NCI-H345 (cell line): ENCODE results near the gene ITGAX.

Experiments used
- DNase-seq: peaks from one replicate; lab custom pipeline; 2025; lab: John Stamatoyannopoulos, UW

Gene ITGAX

DNA sequence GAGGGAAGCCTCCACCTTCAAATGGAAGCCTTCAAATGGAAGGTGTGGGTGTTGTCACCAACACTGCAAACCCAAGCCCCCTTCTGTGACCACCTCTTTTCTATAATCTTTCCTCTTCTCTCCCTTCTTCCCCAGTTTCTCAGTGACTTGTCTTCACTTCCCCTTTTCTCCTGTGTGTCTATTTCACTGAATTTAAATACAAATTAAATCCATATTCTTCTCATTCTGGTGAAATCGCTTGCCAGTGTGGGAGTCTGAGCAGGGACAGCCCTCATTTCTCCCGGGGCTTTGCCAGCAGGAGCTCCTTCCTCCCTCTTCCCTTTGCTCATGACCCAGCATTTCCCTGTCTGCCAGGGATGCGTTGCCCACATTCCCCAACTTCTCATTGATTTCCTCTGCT lies 6.4 kb upstream of the ITGAX start:
- no peak for DNase-seq

DNA sequence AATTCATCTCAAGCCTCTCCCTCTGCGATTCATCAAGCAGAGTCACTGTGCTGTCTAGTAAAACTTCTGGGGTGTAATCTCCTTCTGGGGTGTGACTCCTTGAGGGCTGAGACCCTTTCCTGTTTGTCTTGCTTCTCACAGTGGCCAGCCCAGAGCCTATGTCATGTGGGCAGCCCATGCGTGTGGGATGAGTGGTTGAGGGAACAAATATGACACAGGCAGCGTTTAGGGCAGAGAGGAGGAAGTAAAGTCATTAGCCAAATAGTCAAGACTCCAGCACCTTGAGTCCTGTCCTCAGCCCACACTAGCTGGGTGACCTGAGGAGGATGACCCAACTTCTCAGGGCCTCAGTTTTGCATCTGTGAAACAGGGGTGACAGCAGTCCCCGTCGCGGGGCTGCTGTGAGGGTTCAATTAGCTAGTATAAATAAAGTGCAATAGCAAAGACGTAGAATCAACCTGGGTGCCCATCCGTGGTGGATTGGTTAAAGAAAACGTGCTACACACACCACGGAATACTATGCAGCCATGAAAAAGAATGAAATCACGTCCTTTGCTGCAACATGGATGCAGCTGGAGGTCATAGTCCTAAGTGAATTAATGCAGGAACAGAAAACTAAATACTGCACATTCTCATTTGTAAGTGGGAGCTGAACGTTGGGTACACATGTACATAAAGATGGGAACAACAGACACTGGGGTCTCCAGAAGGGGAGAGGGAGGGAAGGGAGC lies 4.5 kb upstream of the ITGAX start:
- no peak for DNase-seq

DNA sequence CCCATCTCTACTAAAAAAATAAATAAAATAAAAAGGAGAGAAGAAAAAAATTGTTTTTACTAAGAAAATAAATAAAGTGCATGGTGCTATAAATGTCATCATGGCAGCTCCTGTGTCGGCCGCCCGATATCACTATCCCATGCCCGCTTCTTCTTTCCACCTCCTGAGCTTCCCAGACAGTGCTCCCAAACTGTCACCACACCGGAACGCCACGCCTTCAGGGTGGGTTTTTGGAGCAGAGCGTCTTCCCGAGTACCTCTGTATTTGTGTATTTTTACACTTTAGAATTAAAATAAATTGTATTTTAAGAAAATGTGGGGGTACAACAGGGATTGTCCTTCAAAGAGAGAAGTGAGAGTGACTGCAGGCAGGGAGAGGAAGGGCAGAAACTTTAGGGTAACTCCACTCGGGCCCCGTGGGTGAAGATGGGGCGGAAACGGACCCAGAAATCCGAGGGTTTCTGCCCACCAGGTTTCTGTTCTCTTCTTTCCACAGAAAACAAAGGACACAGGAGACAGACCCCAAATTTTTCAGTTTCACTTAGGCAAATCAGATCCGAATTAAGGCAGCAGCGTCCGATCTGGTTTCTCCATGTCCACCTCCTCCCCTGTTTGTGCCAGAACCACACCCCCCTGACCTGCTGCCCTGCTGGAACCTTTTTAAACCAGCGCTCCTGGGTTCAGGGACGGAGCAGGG lies 3.6 kb upstream of the ITGAX start:
- no peak for DNase-seq

DNA sequence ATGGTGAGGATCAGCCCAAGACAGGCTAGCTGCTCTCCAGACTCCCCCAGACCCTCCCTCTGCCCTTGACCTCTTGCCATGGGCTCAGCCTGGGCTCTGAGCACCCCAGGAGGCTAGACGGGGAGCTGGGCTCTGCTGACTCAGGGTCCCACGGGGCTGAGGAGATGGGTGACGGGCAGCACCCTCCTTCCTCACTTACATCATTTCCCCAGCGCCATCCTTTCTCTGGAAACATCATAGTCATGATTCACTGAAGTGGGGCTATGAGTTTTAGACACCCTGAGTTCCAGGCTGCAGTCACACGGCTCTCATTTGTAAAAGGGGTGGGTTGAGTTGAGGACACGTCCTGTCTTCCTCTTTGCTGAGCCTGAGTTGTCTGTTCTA lies 3.0 kb upstream of the ITGAX start:
- DNase-seq = no peak

DNA sequence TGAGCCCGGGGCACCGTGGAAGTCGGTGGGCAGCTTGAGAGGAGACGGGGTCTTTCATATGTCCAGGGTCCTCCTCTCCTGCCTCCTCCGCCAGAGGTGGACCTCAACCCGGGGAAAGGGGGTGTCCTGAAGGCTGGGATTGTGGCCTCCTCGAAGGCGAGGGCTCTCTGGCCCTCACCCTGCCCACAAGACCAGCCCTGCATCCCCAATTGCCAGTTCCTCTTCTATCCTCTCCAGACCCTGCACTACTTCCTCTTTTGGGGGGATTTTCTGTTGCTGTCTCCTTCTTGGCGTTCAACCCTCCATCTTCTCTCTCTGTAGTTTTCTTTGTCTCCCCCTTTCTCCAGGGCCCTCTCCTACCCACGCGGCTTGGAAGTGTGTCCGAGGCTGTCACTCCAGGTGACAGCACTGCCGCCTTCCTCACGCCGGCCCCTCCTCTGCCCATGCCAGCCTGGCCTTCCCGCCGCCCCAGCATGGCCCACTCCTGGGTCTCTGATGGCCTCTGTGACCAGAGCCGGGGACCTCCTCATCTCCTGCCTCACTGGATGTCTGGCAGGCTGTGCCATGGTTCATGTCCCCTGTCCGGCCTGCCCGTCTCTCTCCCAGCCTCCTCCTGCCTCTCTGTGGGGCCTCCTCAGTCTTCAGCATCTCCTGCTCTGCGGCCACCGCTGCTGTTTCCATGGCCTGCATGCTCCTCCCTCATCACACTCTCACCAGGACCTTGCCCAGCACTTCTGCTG lies 2.4 kb upstream of the ITGAX start:
- DNase-seq = no peak

DNA sequence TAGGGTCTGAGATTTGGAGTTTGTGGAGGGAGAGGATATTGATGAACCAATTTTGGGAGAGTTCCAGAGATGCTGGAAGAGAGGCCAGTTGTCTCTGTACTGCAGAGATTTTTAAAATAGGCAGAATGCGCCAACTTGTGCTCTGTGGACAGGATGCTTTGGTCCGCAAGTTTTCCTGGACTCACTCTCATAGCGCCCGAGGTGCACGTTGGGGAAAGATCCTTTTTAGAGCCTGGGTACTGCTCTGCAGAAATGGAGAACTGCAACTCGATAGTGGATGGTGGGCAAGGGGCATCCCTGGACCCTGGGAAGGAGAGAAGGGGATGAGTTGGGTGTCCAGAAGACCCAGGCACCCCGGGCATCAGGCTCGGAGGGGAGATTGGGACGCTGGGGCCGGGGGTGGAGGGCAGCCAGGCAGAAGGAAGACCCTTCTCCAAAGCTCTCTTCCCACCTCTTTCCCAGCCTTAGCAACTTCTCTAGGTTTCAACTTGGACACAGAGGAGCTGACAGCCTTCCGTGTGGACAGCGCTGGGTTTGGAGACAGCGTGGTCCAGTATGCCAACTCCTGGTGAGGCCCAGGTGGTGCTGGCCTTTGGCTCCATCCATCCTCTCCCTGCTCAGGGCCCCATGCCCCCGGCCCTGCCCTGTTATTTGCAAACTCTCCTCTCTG lies 590 bp downstream of the ITGAX start:
- DNase-seq = no peak

DNA sequence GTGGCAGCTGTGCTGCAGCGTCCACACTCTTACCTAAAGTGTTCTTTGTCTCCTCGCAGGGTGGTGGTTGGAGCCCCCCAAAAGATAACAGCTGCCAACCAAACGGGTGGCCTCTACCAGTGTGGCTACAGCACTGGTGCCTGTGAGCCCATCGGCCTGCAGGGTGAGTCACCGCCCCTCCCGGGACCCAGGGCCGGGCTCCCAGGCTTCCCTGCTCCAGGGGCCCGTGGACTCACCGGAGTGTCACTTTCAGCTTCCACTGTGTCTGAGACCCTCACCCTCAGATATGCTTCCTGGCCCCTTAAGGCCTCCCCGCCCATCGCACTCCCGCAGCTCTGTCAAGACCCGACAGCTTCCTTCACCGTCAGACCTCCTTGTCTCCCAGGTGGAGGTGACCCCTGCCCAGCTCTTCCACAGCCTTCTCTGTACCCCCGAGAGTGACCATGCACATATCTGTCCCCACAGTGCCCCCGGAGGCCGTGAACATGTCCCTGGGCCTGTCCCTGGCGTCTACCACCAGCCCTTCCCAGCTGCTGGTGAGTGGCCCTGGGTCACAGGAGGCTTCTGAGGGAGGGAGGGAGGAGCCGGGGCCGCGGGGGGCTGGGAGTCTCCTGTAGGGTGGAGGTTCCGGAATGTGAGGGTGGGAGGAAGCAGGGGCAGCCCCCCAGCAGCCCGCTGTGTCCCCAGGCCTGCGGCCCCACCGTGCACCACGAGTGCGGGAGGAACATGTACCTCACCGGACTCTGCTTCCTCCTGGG lies 1.8 kb downstream of the ITGAX start:
- DNase-seq = no peak

DNA sequence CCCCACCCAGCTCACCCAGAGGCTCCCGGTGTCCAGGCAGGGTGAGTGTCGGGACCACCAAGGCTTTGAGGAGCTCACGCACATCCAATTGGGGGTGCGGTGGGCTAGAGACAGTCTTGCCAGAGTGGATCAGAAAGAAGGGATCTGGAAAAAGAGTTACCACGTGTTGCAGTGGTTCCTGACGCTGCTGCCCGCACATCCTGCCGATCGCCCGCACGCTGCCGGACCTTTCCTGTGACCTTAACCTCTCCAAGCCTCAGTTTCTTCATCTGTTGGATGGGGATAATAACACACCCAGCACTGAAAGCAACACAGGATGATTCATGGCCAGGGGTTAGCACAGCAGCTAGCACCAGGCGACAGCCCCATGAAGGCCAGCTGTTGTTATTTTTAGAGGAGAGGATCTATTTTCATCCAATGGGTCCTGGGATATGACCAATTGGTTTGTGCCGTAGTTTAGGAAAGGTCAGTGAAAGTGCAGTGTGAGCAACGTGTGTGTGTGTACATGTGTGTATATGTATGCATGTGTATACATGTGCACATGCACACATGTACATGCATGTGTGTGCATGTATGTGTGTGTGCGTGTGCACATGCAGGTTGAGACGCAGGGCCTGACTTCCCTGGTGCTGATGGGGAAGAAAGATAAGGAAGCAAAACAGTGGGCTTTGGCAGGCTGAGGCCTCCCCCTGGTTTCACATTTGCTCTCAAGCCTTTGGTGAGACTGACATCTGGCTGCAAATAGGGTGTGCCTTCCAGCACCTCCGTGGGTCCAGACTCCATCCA lies 2.5 kb downstream of the ITGAX start:
- no peak for DNase-seq

DNA sequence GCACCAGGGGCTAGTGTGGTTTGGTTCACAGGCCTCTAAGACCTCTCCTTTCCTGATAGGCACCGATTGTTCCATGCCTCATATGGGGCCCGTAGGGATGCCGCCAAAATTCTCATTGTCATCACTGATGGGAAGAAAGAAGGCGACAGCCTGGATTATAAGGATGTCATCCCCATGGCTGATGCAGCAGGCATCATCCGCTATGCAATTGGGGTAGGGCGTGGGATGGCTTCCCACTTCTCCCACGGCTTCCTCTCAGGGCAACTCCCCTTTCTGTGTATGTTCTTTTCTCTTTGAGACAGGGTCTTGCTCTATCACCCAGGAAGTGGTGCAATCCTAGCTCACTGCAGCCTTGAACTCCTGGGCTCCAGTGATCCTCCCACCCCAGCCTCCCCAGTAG lies 5.3 kb downstream of the ITGAX start:
- no peak for DNase-seq

DNA sequence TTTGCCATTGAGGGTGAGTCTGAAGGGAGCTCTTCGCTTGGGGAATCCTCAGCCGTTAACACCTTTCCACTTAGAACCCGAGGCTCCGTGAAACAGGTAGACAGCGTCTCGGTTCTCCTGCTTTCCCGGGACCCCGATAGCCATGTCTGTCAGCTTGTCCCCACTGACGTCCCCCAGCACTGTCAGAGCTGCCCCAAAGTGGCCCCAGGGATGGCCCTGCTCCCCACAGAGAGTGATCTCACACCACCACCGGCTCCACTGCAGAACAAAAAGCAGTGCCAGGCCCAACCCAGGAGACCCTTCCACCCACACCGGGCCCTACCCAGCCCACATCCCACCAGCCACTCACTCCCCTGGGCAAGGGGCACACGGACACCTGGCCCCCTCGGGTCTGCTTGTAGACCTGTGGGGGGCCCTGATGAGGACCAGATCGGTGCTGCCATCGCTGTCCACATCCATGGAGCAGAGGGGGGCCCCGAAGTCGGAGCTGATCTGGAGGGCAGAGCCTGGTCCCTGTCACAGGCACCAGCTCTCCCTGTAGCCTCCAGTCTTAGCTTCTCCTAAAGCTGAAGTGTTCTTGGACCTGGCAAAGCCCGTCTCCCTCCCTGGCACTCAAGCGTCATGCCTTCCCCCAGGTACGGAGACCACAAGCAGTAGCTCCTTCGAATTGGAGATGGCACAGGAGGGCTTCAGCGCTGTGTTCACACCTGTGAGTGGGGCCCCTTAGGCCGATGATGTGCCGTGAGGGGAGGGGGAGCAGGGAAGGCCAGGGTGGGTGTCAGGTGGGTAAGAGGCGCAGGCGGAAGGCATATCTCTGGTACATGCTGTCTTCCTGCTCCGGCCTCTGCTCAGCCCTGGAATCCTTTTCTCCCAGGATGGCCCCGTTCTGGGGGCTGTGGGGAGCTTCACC lies 6.5 kb downstream of the ITGAX start:
- no peak for DNase-seq

DNA sequence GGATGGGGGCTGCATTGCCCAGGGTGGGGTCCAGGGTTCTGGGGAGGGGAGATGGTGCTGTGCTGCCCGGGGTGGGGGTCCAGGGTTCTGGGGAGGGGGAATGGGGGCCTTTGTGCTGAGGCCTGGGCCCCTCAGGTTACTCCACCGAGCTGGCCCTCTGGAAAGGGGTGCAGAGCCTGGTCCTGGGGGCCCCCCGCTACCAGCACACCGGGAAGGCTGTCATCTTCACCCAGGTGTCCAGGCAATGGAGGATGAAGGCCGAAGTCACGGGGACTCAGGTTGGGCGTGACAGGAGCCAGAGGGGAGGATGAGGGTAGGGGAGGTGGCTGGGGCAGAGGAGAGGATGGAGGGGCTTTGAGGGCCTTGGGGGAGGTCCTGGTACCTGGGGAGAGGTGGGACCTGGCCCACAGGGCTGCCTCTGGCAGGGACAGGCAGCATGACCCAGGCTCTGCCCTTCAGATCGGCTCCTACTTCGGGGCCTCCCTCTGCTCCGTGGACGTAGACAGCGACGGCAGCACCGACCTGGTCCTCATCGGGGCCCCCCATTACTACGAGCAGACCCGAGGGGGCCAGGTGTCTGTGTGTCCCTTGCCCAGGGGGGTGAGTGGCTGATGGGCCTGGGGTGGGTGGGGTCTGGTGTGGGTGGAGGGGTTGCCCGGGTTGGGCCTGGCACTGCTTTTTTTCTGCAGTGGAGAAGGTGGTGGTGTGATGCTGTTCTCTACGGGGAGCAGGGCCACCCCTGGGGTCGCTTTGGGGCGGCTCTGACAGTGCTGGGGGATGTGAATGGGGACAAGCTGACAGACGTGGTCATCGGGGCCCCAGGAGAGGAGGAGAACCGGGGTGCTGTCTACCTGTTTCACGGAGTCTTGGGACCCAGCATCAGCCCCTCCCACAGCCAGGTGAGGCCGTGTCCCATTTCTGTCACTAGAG lies 7.8 kb downstream of the ITGAX start:
- no peak for DNase-seq

DNA sequence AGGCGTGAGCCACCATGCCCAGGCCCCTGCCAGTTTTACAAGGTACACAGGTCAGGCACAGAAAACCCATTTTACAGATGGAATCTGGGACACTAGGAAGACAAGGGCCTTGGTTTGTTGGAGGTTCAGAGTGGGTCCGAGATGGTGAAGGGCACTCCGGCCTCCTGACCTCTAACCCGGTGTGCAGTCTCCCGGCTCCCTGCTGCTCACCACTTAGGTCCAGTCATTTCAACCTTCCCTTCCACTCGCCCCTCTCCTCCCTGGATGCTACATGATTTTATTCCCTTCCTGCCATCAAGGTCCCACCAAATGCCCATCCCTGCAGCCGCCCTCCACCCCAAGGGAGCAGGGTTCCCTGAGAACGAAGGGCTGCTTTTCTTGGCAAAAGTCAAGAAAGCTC lies 8.7 kb downstream of the ITGAX start:
- no peak for DNase-seq

DNA sequence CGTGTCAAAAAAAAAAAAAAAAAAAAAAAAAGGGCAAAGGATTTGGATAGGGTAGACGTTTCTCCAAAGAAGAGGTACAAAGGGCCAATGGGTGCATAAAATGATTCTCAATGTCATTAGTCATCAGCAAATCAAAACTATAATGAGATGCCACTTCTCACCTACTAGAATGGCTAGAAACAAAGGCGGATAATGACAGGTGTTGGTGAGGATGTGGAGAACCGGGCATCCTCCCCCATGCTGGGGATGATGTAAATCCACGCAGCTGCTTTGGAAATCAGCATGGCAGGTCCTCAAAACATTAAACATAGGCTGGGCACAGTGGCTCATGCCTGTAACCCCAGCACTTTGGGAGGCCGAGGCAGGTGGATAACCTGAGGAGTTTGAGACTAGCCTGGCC lies 9.4 kb downstream of the ITGAX start:
- DNase-seq = no peak

DNA sequence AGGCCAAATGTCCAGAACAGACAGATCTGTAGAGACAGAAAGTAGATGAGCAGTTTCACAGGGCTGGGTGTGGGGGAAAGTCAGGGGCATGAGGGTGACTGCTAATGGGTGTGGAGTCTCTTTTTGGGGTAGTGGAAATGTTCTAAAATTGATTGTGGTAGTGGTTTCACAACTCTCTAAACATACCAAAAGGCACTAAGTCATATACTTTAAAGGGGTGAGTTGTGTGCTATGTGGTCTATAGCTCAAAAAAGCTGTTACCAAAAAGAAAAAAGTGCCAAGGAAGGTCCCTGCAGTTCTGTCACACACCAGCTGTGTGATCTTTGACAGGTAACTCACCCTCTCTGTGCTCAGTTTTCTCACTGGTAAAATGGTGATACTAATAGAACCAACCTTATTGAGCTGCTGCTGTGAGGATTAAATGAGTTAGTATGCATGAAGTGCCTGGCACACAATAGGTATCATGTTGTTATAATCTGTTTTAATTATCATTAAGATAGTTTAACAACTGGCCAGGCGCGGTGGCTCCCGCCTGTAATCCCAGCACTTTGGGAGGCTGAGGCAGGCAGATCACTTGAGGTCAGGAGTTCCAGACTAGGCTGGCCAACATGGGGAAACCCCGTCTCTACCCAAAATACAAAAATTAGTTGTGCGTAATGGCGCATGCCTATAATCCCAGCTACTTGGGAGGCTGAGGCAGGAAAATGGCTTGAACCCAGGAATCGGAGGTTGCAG lies 10.3 kb downstream of the ITGAX start:
- DNase-seq = no peak

DNA sequence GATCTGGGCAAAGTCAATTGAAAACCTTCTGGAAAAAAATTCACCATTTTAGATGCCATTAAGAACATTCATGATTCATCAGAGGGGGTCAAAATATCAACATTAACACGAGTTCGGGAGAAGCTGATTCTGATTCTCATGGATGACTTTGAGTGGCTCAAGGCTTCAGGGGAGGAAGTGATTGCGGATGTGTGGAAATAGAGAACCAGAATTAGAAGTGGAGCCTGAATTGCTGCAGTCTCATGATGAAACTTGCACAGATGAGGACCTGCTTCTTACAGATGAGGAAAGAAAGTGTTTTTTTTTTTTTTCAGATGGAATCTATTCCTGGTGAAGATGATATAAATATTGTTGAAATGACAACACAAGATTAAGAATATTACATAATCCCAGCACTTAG lies 12.9 kb downstream of the ITGAX start:
- no peak for DNase-seq

DNA sequence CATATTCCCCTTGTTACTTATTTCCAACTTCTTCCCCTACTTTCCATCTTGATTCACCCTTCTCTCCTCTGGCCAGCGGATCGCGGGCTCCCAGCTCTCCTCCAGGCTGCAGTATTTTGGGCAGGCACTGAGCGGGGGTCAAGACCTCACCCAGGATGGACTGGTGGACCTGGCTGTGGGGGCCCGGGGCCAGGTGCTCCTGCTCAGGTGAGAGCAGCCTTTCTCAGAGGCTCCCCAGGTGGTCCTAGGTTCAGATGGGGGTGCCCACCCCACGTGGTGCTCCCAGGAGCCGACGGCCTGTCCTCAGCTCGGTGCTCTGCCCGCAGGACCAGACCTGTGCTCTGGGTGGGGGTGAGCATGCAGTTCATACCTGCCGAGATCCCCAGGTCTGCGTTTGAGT lies 16.0 kb downstream of the ITGAX start:
- no peak for DNase-seq

DNA sequence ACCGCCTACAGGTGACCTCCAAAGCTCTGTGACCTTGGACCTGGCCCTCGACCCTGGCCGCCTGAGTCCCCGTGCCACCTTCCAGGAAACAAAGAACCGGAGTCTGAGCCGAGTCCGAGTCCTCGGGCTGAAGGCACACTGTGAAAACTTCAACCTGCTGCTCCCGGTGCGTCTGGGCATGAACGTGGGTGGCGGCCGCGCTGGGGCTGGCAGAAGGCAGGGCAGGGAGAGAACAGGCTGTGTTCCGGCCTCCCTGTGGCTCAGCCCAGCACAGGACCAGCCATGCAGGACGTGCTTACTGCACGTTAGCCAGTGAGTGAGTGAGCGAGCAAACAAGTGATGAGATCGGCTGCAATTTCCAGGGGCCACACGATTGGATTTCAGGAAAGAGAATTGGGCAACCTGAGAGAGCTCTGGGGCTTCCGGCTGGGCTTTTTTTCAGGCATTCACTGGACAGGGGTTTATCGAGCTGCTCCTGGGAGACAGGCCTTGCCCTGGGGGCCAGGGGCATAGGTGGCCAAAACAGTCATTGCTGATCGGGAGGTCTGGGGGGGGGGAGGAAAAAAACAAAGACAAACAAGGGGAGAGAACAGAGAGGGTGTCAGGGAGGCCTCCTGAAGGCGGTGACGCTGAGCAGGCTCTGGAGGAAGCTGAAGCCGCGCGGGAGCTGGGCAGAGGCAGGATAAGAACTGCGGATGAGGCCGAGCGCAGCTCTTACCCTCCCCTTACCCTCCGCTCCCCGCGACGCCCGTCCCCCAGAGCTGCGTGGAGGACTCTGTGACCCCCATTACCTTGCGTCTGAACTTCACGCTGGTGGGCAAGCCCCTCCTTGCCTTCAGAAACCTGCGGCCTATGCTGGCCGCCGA lies 16.9 kb downstream of the ITGAX start:
- DNase-seq = no peak
